Cardiac fibroblast (primary cell): Measurements from ENCODE around the gene SSUH2.

ENCODE experiments used
- DNase-seq, 2 donors: peaks; one replicate each; pipeline versions ENCODE4 v3.0.0 to v3.0.0-alpha.2; 2010; ENCODE audit warnings: low read depth in 2 of 2
- H3K4me3 ChIP-seq, 2 donors: replicated peaks in 1 of 2; 1 replicate in 1 of 2; 2 replicates in 1 of 2; pipeline ENCODE4 v1.5.1; 2011; ENCODE audit warnings: low read depth in 2 of 2, low read length in 2 of 2, mild to moderate bottlenecking in 2 of 2, moderate library complexity in 1 of 2
- TF ChIP-seq, protein P1 (sequence below): IDR thresholded peaks from one replicate; pipeline ENCODE4 v1.5.1; 2011; ENCODE audit warnings: low read depth, mild to moderate bottlenecking, low read length, inconsistent platforms

The SSUH2 gene

DNA sequence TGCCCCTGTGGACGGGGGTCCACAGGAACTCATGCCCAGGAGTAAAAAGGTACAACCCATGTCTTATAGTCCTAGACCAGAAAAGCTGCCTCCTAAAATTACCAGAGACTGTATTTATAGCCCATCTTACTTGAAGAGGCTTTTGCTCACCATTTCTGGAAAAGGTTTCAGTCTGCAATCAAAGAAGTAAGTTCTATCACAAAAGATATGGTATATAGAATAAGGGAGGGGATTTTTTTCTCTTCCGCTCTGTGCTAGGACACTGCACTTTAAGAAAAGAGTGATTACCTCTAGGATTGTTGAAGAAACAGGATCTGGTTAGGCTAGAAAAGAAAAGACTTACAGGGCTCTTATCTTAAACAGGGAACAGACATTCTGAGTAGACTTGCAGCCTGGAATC is 2.6 kb downstream of the SSUH2 start:
- H3K4me3 ChIP-seq, result no peak overlapping the region
- TF ChIP-seq, protein P1, sequence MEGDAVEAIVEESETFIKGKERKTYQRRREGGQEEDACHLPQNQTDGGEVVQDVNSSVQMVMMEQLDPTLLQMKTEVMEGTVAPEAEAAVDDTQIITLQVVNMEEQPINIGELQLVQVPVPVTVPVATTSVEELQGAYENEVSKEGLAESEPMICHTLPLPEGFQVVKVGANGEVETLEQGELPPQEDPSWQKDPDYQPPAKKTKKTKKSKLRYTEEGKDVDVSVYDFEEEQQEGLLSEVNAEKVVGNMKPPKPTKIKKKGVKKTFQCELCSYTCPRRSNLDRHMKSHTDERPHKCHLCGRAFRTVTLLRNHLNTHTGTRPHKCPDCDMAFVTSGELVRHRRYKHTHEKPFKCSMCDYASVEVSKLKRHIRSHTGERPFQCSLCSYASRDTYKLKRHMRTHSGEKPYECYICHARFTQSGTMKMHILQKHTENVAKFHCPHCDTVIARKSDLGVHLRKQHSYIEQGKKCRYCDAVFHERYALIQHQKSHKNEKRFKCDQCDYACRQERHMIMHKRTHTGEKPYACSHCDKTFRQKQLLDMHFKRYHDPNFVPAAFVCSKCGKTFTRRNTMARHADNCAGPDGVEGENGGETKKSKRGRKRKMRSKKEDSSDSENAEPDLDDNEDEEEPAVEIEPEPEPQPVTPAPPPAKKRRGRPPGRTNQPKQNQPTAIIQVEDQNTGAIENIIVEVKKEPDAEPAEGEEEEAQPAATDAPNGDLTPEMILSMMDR, result no peak
- no peak for DNase-seq

- TF ChIP-seq, protein P1, result no peak
- H3K4me3 ChIP-seq, result no peak overlapping the region
- no peak for DNase-seq
Measured at GRCh38 chr3:8641472-8641871, 3.1 kb downstream of the SSUH2 start.

GRCh38 chr3:8640223-8640622 is 4.4 kb downstream of the SSUH2 start:
- TF ChIP-seq, protein P1, result no peak
- DNase-seq, result no peak
- no peak overlapping the region for H3K4me3 ChIP-seq

- TF ChIP-seq, protein P1, result no peak
- H3K4me3 ChIP-seq, result no peak overlapping the region
- DNase-seq, result no peak
Measured at GRCh38 chr3:8639659-8640000, 5.0 kb downstream of the SSUH2 start.

- TF ChIP-seq, protein P1, result no peak
- no peak overlapping the region for H3K4me3 ChIP-seq
- peak in 1 of 2 donors; percentile 31 for DNase-seq
Measured at GRCh38 chr3:8638994-8639658, 5.5 kb downstream of the SSUH2 start.

DNA sequence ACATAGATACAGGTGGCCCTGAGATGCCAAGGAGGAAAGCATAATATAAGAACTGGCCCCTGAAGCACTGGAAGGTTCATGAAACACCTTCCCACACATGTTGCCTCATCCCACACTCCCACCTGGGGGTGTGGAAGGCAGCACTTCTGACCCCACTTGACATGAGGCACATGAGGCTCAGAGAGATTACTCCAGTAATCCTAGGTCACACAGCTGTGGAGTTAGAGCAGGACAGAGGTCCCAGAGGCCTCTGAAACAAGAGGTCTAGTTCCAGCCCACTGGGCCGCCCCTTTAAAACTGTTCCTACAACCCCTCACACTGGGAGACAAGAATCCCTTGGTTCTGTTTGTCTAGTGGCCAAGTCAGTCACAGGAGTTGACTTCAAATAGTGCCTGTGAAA is 7.2 kb downstream of the SSUH2 start:
- TF ChIP-seq, protein P1, result no peak
- no peak for DNase-seq
- no peak overlapping the region for H3K4me3 ChIP-seq

DNA sequence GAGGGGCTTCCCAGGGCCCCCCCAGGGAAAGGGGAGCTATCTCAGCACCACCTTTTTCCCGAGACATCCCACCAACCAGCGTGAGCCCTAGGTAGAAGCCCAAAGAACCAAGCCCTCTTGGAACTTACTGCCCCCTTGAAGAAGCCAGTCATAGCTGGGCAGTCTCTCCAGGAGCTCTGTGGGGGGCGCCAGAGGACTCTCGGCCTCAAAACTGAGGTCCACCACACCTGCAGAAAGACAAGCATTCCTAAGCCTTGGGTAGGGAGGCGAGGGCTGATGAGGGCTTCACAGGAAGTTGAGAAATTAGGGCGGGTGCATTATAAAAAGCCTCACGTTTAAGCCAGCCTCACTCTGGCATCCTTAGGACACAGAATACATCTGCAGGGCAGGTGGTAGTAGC is 9.0 kb downstream of the SSUH2 start:
- TF ChIP-seq, protein P1, result no peak
- H3K4me3 ChIP-seq, result no peak overlapping the region
- no peak for DNase-seq
